Kasumi-1 (cell line): Measurements from ENCODE around the gene FAAP20.
A peak's percentile ranks its signal among the peaks of the same experiment; 100 is the strongest.

ENCODE experiments used
- DNase-seq, 2 experiments: peaks; one replicate each; lab custom pipeline; 2025; lab: John Stamatoyannopoulos, UW

Gene FAAP20

DNA sequence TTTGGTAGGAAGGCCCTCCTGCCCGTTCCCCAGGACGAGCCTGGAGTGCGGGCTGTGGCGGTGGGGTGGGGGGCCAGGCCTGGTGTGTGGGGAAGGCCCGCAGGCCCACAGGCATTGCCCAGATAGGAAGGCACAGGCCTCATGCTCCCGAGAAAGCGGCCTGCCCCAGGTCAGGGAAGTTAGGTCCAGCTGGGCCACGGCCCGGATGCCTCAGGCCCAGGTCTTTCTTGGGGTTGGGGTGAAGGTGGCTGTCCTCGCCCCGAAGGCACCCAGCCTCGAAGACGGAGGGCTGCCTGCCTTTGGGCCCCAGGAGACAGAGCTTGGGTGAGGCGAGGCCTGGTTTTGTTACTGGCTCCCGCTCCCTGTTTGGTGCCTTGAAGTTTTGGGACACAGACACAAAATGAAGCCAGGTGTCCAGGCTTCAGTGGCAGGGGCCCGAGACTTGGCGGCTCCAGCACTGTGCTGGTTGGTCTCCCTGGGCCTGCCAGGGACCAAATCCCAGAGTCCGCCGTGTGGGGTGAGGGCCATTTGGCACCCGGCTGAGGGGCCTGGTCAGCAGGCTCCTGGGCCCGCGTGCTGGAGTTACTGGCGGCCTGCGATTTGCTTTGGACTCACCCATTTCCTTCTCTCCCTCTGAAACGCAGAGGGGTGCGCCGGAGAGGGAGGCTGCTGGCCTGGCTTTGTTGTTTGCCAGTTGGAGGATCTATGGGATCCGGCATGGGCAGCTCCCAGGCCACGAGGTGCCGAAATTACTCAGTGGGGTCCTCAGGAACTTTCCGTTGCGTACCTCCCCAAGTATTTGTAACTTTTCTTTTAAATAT is 35.5 kb upstream of the FAAP20 start:
- no peak for DNase-seq

GRCh38 chr1:2229037-2229864 is 34.7 kb upstream of the FAAP20 start:
- peak; percentile 28 to 46 for DNase-seq

- DNase-seq = peak in 1 of 2 experiments; percentile 33
Measured at GRCh38 chr1:2228694-2229036, 34.1 kb upstream of the FAAP20 start.

DNA sequence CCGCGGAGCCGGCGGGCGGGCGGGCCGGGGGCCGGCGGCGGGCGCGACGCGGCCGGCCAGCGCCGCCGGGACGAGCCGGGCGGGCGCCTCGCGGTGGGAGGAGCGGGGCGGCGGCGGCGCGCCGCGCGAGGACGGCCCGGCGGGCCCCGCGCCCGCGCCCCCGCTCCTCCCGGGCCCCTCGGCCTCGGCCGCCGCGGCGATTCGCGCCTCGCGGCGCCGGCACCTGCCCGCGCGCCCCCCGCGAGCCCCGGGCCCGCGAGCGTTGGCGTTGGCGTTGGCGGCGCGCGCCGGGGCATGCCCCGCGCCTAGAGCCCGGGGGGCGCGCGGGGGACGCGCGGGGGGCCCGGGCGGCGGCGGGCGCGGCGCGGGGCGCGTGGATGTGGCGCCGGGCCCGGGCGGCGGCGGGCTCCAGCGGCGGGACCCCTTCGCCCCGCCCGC is 33.6 kb upstream of the FAAP20 start, which contains the start of gene SKI:
Gene SKI, plus strand, starts transcription at position 163 of the 438 bp plus-strand sequence. CDS start 448 bp downstream, outside the sequence.
- no peak for DNase-seq

- peak; percentile 91 to 93 for DNase-seq
Measured at GRCh38 chr1:2227346-2228156, 33.0 kb upstream of the FAAP20 start.

GRCh38 chr1:2226525-2227345 is 32.2 kb upstream of the FAAP20 start:
- no peak for DNase-seq

- no peak for DNase-seq
Measured at GRCh38 chr1:2224631-2225428, 30.3 kb upstream of the FAAP20 start.

GRCh38 chr1:2224170-2224584 is 29.6 kb upstream of the FAAP20 start:
- DNase-seq = no peak

- DNase-seq = no peak
Measured at GRCh38 chr1:2221271-2221670, 26.7 kb upstream of the FAAP20 start.

GRCh38 chr1:2216767-2217058 is 22.1 kb upstream of the FAAP20 start:
- no peak for DNase-seq

- no peak for DNase-seq
Measured at GRCh38 chr1:2215909-2216766, 21.6 kb upstream of the FAAP20 start.

DNA sequence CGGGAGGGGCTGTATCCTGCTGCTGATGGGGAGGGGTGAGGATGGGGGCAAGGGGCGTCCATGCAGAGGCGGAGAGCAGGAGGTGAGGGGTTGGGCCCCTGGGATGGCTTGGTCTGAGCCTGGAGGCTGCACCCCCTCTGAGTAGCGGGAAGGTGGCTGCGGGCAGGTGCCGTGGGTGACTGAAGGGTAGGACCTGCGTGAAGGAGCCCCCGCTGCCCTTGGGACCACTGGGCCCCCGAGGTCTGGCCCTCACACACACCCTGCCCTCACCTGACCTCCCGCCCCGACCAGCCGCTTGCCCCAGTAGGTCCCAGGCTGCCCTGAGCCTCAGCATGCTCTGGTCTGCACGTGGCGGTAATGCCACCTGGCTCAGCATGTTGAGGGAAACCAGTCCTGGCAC is 20.8 kb upstream of the FAAP20 start:
- no peak for DNase-seq

GRCh38 chr1:2214541-2215241 is 20.1 kb upstream of the FAAP20 start:
- no peak for DNase-seq

GRCh38 chr1:2213576-2214505 is 19.3 kb upstream of the FAAP20 start:
- DNase-seq = no peak

- DNase-seq = peak; percentile 71 to 76
Measured at GRCh38 chr1:2212532-2213491, 18.2 kb upstream of the FAAP20 start.

GRCh38 chr1:2212274-2212531 is 17.6 kb upstream of the FAAP20 start:
- DNase-seq = no peak

GRCh38 chr1:2210786-2211185 is 16.2 kb upstream of the FAAP20 start:
- no peak for DNase-seq
